A549 (cell line): Measurements from ENCODE around the gene OVCH1. TPM values are rescaled to one million over a fixed set of nuclear protein-coding genes. Genes with fewer than 3 reads are reported as not detected.

Experiments
- ATAC-seq, 2 experiments: fragments of 200-7000 bp in 1 of 2; fragments of >200 bp in 1 of 2; cut with Nextera tagmentation in 1 of 2; cut with Tn5 transposase in 1 of 2; 3 replicates each; pipeline versions ENCODE4 v1.8.0 to v1.9.1; 2018 to 2020; ENCODE audit warnings: mild to moderate bottlenecking in 1 of 2, moderate library complexity in 1 of 2
- CTCF ChIA-PET: fragments of 300-600 bp; sonication (Branson Sonifier 250); formaldehyde crosslinking; extraction: SDS; loops from one replicate; lab custom pipeline; 2021; ENCODE audit warnings: antibody characterized with exemption, inconsistent platforms; lab: Yijun Ruan, JAX
- POLR2A ChIA-PET: fragments of 350-600 bp; formaldehyde crosslinking; extraction: SDS; loops from one replicate; lab custom pipeline; 2021; ENCODE audit warnings: antibody characterized with exemption, inconsistent platforms; lab: Yijun Ruan, JAX
- DNase-seq, 2 experiments: peaks; one replicate each; pipeline versions ENCODE4 v3.0.0 to v3.0.0-alpha.2; 2011 to 2016; ENCODE audit warnings: low read depth in 1 of 2, low spot score in 1 of 2
- FAIRE-seq: peaks from 2 replicates; lab custom pipeline; 2011; peaks lifted over from hg19 to GRCh38; lab: Jason Lieb, UNC
- H3K27ac ChIP-seq, 2 experiments: fragments of >200 bp; sonication (Bioruptor Twin); formaldehyde crosslinking; 3 replicates each; pipeline ENCODE4 v1.5.1; 2016 to 2017
- H3K4me1 ChIP-seq: fragments of >200 bp; sonication (Bioruptor Twin); formaldehyde crosslinking; 3 replicates; pipeline ENCODE4 v1.6.1; 2016
- H3K4me2 ChIP-seq: fragments of >200 bp; sonication (Bioruptor Twin); formaldehyde crosslinking; 3 replicates; pipeline ENCODE4 v1.6.1; 2016
- H3K4me3 ChIP-seq: fragments of >200 bp; sonication (Bioruptor Twin); formaldehyde crosslinking; 3 replicates; pipeline ENCODE4 v1.5.1; 2016
- H3K9me3 ChIP-seq: fragments of >200 bp; sonication (Bioruptor Twin); formaldehyde crosslinking; 3 replicates; pipeline ENCODE4 v1.6.1; 2016
- ATOH8 ChIP-seq: fragments of 250-450 bp; sonication (Bioruptor Pico); IDR thresholded peaks from 2 replicates; pipeline ENCODE4 v1.5.0; 2020; ENCODE audit warnings: low read depth, mild to moderate bottlenecking, moderate library complexity
- BCL3 ChIP-seq: fragments of >200 bp; sonication (Bioruptor Twin); formaldehyde crosslinking; IDR thresholded peaks from 3 replicates; pipeline ENCODE4 v1.6.1; 2016
- CBX8 ChIP-seq: fragments of 200-600 bp; sonication (generic); IDR thresholded peaks from 2 replicates; pipeline ENCODE4 v1.6.1; 2016
- CEBPB ChIP-seq, 2 experiments: fragments of >200 bp in 1 of 2; sonication (Bioruptor Twin) in 1 of 2; formaldehyde crosslinking in 1 of 2; IDR thresholded peaks; 2 replicates each; pipeline ENCODE4 v1.6.1; 2012 to 2016
- CTCF ChIP-seq: fragments of >200 bp; sonication (Bioruptor Twin); formaldehyde crosslinking; IDR thresholded peaks from 3 replicates; pipeline ENCODE4 v1.5.1; 2016
- EHF ChIP-seq: fragments of 250-450 bp; sonication (Bioruptor Pico); IDR thresholded peaks from 2 replicates; pipeline ENCODE4 v1.5.0; 2020; ENCODE audit warnings: mild to moderate bottlenecking
- ELK1 ChIP-seq: fragments of 150-350 bp; IDR thresholded peaks from 2 replicates; pipeline ENCODE4 v1.6.1; 2014; ENCODE audit warnings: low read depth, mild to moderate bottlenecking, low read length
- ESRRA ChIP-seq: fragments of 150-350 bp; IDR thresholded peaks from 2 replicates; pipeline ENCODE4 v1.6.1; 2014; ENCODE audit warnings: mild to moderate bottlenecking, low read length, borderline replicate concordance
- FOSB ChIP-seq: fragments of 250-450 bp; sonication (Bioruptor Pico); IDR thresholded peaks from 2 replicates; pipeline ENCODE4 v1.5.0; 2020; ENCODE audit warnings: mild to moderate bottlenecking, moderate library complexity
- FOSL2 ChIP-seq, 2 experiments: fragments of 450-650 bp in 1 of 2; fragments of >200 bp in 1 of 2; sonication (Bioruptor Twin) in 1 of 2; formaldehyde crosslinking; IDR thresholded peaks; 2 replicates each; pipeline versions ENCODE4 v1.5.0 to v1.6.1; 2016 to 2020; ENCODE audit warnings: mild to moderate bottlenecking in 1 of 2, moderate library complexity in 1 of 2
- FOXS1 ChIP-seq: fragments of 250-450 bp; sonication (Bioruptor Pico); IDR thresholded peaks from 2 replicates; pipeline ENCODE4 v1.5.0; 2020; ENCODE audit warnings: mild to moderate bottlenecking, moderate library complexity
- MAZ ChIP-seq: fragments of 150-350 bp; IDR thresholded peaks from 2 replicates; pipeline ENCODE4 v1.6.1; 2014; ENCODE audit warnings: antibody characterized with exemption, low read depth, low read length, borderline replicate concordance
- NFE2L2 ChIP-seq: fragments of 150-350 bp; conservative IDR thresholded peaks from 2 replicates; pipeline ENCODE4 v1.6.1; 2014; ENCODE audit warnings: low read length
- NR3C1 ChIP-seq: fragments of >200 bp; sonication (Bioruptor Twin); formaldehyde crosslinking; IDR thresholded peaks from 3 replicates; pipeline ENCODE4 v1.6.1; 2017
- RCOR1 ChIP-seq: fragments of 150-350 bp; IDR thresholded peaks from 2 replicates; pipeline ENCODE4 v1.6.1; 2014; ENCODE audit warnings: antibody characterized with exemption, low read length, low read depth
- RNF2 ChIP-seq: fragments of 200-600 bp; sonication (generic); IDR thresholded peaks from 2 replicates; pipeline ENCODE4 v1.6.1; 2016; ENCODE audit warnings: low read depth, mild to moderate bottlenecking, antibody characterized with exemption, moderate library complexity, borderline replicate concordance
- SMC3 ChIP-seq: fragments of >200 bp; sonication (Bioruptor Twin); formaldehyde crosslinking; IDR thresholded peaks from 3 replicates; pipeline ENCODE4 v1.6.1; 2018; ENCODE audit warnings: inconsistent platforms
- TFCP2L1 ChIP-seq: fragments of 250-450 bp; sonication (Bioruptor Pico); IDR thresholded peaks from 2 replicates; pipeline ENCODE4 v1.5.0; 2021; ENCODE audit warnings: mild to moderate bottlenecking
- ZFP36 ChIP-seq: fragments of 450-650 bp; IDR thresholded peaks from 2 replicates; pipeline ENCODE4 v1.6.1; 2014; ENCODE audit warnings: borderline replicate concordance; ENCODE audit not compliant: partially characterized antibody
- WGBS: methylation state at CpG from one replicate; pipeline ENCODE4 v1.1.6; 2017; ENCODE audit errors: missing lambda C conversion rate; 5-methylcytosine and 5-hydroxymethylcytosine counted together
- polyA plus RNA-seq, 4 experiments: library from polyadenylated mRNA; depleted of rRNA in 3 of 4; stranded (reverse); fragments of >200 nt; fragmentation: RNase III in 1 of 4; extraction: RNeasy Plus Mini Kit Qiagen cat#74134 plus additional on column Dnase treatment in 1 of 4; gene quantifications; 2 replicates in 3 of 4; 3 replicates in 1 of 4; pipeline ENCODE4 v1.2.3, GENCODE V29; 2011 to 2017
- TF ChIP-seq, protein P1 (sequence below): fragments of 450-650 bp; IDR thresholded peaks from 2 replicates; pipeline ENCODE4 v1.6.1; 2014; ENCODE audit warnings: antibody characterized with exemption
- TF ChIP-seq, protein P2 (sequence below): fragments of 200-600 bp; sonication (generic); IDR thresholded peaks from 2 replicates; pipeline ENCODE4 v1.6.1; 2016; ENCODE audit warnings: antibody characterized with exemption, mild to moderate bottlenecking, moderate library complexity
- TF ChIP-seq, protein P3 (sequence below): IDR thresholded peaks from 2 replicates; pipeline ENCODE4 v1.6.1; 2012

The OVCH1 gene
- polyA plus RNA-seq, 2 of the 4 experiments (the other 2 are of a cell fraction): not detected

GRCh38 chr12:29463198-29463597 lies 34.3 kb downstream of the OVCH1 start:
- no peak overlapping the region for H3K27ac ChIP-seq
- ChIA-PET CTCF (no interaction called here), POLR2A (no interaction called here)
- H3K4me1 ChIP-seq: no peaks in the 10 kb centered on the region
- FAIRE-seq (no peak), ATAC-seq (no peak), DNase-seq (no peak)
- WGBS: 18% methylated on average over 4 of the region's 4 CpGs
- no peaks in the 10 kb centered on the region for H3K9me3 ChIP-seq
- H3K4me3 ChIP-seq: no peak overlapping the region
- no peak for TF ChIP-seq BCL3
- no peak for TF ChIP-seq ESRRA
- TF ChIP-seq CEBPB (IDR thresholded peaks at IDR 0.05): no peak
- no peak for TF ChIP-seq ATOH8 (CRISPR knock-in tag)
- TF ChIP-seq EHF: no peak
- H3K4me2 ChIP-seq: no peak overlapping the region

- H3K4me3 ChIP-seq: no peak overlapping the region
- POLR2A ChIA-PET: no interaction called here
- CTCF ChIA-PET: no interaction called here
- ATAC-seq: no peak
- FAIRE-seq: no peak
- no peaks in the 10 kb centered on the region for H3K9me3 ChIP-seq
- DNase-seq: no peak
- no peaks in the 10 kb centered on the region for H3K4me1 ChIP-seq
- no peak overlapping the region for H3K4me2 ChIP-seq
- H3K27ac ChIP-seq: no peak overlapping the region
- 73% methylated on average over 2 of the region's 2 CpGs for WGBS
- TF ChIP-seq FOXS1 (CRISPR knock-in tag): no peak
- no peak for TF ChIP-seq FOSL2 (IDR thresholded peaks at IDR 0.05)
- no peak for TF ChIP-seq FOSL2 (CRISPR knock-in tag; IDR thresholded peaks at IDR 0.05)
- no peak for TF ChIP-seq NR3C1
- no peak for TF ChIP-seq EHF
- TF ChIP-seq CBX8: no peak
- TF ChIP-seq ELK1: no peak
- TF ChIP-seq RNF2: no peak
- TF ChIP-seq FOSB (CRISPR knock-in tag): no peak
- TF ChIP-seq ZFP36: no peak
- no peak for TF ChIP-seq CTCF
- TF ChIP-seq, protein P1, sequence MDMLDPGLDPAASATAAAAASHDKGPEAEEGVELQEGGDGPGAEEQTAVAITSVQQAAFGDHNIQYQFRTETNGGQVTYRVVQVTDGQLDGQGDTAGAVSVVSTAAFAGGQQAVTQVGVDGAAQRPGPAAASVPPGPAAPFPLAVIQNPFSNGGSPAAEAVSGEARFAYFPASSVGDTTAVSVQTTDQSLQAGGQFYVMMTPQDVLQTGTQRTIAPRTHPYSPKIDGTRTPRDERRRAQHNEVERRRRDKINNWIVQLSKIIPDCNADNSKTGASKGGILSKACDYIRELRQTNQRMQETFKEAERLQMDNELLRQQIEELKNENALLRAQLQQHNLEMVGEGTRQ: no peak
- TF ChIP-seq RCOR1: no peak
- TF ChIP-seq, protein P2, sequence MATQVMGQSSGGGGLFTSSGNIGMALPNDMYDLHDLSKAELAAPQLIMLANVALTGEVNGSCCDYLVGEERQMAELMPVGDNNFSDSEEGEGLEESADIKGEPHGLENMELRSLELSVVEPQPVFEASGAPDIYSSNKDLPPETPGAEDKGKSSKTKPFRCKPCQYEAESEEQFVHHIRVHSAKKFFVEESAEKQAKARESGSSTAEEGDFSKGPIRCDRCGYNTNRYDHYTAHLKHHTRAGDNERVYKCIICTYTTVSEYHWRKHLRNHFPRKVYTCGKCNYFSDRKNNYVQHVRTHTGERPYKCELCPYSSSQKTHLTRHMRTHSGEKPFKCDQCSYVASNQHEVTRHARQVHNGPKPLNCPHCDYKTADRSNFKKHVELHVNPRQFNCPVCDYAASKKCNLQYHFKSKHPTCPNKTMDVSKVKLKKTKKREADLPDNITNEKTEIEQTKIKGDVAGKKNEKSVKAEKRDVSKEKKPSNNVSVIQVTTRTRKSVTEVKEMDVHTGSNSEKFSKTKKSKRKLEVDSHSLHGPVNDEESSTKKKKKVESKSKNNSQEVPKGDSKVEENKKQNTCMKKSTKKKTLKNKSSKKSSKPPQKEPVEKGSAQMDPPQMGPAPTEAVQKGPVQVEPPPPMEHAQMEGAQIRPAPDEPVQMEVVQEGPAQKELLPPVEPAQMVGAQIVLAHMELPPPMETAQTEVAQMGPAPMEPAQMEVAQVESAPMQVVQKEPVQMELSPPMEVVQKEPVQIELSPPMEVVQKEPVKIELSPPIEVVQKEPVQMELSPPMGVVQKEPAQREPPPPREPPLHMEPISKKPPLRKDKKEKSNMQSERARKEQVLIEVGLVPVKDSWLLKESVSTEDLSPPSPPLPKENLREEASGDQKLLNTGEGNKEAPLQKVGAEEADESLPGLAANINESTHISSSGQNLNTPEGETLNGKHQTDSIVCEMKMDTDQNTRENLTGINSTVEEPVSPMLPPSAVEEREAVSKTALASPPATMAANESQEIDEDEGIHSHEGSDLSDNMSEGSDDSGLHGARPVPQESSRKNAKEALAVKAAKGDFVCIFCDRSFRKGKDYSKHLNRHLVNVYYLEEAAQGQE: no peak
- no peak for TF ChIP-seq SMC3
- TF ChIP-seq TFCP2L1 (CRISPR knock-in tag): no peak
- no peak for TF ChIP-seq MAZ
- no peak for TF ChIP-seq CEBPB (IDR thresholded peaks at IDR 0.05)
- no peak for TF ChIP-seq NFE2L2
- TF ChIP-seq, protein P3, sequence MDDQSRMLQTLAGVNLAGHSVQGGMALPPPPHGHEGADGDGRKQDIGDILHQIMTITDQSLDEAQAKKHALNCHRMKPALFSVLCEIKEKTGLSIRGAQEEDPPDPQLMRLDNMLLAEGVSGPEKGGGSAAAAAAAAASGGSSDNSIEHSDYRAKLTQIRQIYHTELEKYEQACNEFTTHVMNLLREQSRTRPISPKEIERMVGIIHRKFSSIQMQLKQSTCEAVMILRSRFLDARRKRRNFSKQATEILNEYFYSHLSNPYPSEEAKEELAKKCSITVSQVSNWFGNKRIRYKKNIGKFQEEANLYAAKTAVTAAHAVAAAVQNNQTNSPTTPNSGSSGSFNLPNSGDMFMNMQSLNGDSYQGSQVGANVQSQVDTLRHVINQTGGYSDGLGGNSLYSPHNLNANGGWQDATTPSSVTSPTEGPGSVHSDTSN: no peak
- no peak for TF ChIP-seq ATOH8 (CRISPR knock-in tag)
These were observed 37.4 kb downstream of the OVCH1 start for GRCh38 chr12:29460082-29460481.
